Colonic mucosa (tissue), 4 donors: ENCODE data around the gene SLC17A3. TPM values are rescaled to one million over a fixed set of nuclear protein-coding genes. Genes with fewer than 3 reads are reported as not detected.

Source experiments
- DNase-seq: peaks from one replicate; pipeline ENCODE4 v3.0.0-alpha.2; 2020
- H3K27ac ChIP-seq: fragments of 200-600 bp; one replicate; pipeline ENCODE4 v1.8.0; 2021
- H3K27me3 ChIP-seq: fragments of 200-600 bp; one replicate; pipeline ENCODE4 v1.8.0; 2021
- H3K36me3 ChIP-seq: fragments of 200-600 bp; one replicate; pipeline ENCODE4 v1.8.0; 2021
- H3K4me1 ChIP-seq: fragments of 200-600 bp; one replicate; pipeline ENCODE4 v1.8.0; 2021; ENCODE audit warnings: mild to moderate bottlenecking
- H3K4me3 ChIP-seq: fragments of 200-600 bp; one replicate; pipeline ENCODE4 v1.8.0; 2021
- H3K9ac ChIP-seq, 2 donors: one replicate each; pipeline ENCODE4 v1.7.0; 2013; ENCODE audit warnings: control low read depth in 2 of 2, low read depth in 2 of 2, low read length in 2 of 2
- H3K9me3 ChIP-seq: fragments of 200-600 bp; one replicate; pipeline ENCODE4 v1.8.0; 2021
- CTCF ChIP-seq: fragments of 200-600 bp; IDR thresholded peaks from one replicate; pipeline ENCODE4 v1.8.0; 2022; ENCODE audit warnings: antibody characterized with exemption, mild to moderate bottlenecking
- intact Hi-C: fragments of 100-400 bp; cut with DNase I; formaldehyde crosslinking; loops from one replicate; pipeline ENCODE4 v1.14.1; 2022
- total RNA-seq, 2 donors: library from RNA; stranded (reverse); fragmentation: NEBNext Ultra II Directional in 1 of 2; extraction: Animal tissue kit (Norgen Biotek cat#: 25700) in 1 of 2; gene quantifications; one replicate each; pipeline ENCODE4 v1.2.1, GENCODE V29; 2021
- donor health status: healthy.
- donor health status: DM: no; HTN: no; CAD: no.
- donor health status: DM: no; HTN: no; CAD: no.

The SLC17A3 gene
- not detected for total RNA-seq

DNA sequence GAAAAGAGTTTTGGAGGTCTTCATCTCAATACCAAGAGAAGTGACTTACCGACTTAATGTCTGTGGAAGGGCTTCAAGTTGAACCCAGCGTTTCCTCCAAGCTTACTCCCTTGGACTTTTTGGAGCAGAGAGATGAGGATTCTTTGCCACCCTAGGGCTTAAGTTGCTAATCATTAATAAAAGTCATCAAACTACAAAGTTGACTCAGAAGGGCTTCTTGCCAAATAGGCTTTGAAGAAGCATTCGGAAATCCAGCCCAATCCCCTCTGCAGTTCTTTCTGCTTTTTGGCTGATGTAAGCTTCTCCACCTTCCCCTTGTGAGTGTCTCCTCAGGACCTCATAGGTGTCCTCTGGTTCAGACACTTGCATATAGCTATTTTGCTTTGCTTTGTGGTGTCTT is at the start of gene SLC17A3:
Gene SLC17A3, minus strand, starts transcription at position 126 of the 400 bp plus-strand sequence. CDS start 5,856 bp downstream, outside the sequence.
- H3K36me3 ChIP-seq, result no peaks in the 10 kb centered on the region
- no peak within 1 kb of the TSS for H3K4me3 ChIP-seq
- H3K9me3 ChIP-seq, result no peaks in the 10 kb centered on the region
- no peak for DNase-seq
- H3K9ac ChIP-seq, result no peak within 1 kb of the TSS
- no peaks in the 10 kb centered on the region for H3K27me3 ChIP-seq
- no peaks in the 10 kb centered on the region for H3K4me1 ChIP-seq
- no peak for TF ChIP-seq CTCF
- H3K27ac ChIP-seq, result no peak within 1 kb of the TSS
- intact Hi-C loops, result no loop called here

GRCh38 chr6:25922301-25922700 is 48.3 kb upstream of the SLC17A3 start:
- no peak for DNase-seq
- Histone ChIP-seq H3K27me3 (no peaks in the 10 kb centered on the region), H3K4me1 (no peaks in the 10 kb centered on the region), H3K9me3 (no peaks in the 10 kb centered on the region), H3K4me3 (no peak overlapping the region), H3K36me3 (no peaks in the 10 kb centered on the region), H3K9ac (no peak overlapping the region), H3K27ac (no peak overlapping the region)
- intact Hi-C loops, result no loop called here
- TF ChIP-seq CTCF, result no peak

GRCh38 chr6:25921525-25922203 is 47.6 kb upstream of the SLC17A3 start:
- H3K9me3 ChIP-seq, result no peaks in the 10 kb centered on the region

GRCh38 chr6:25919657-25920056 is 45.6 kb upstream of the SLC17A3 start:
- intact Hi-C loops, result no loop called here
- no peak overlapping the region for H3K27ac ChIP-seq
- no peak overlapping the region for H3K9ac ChIP-seq
- no peak for TF ChIP-seq CTCF
- H3K4me1 ChIP-seq, result no peaks in the 10 kb centered on the region
- no peaks in the 10 kb centered on the region for H3K27me3 ChIP-seq
- no peaks in the 10 kb centered on the region for H3K36me3 ChIP-seq
- H3K4me3 ChIP-seq, result no peak overlapping the region
- no peaks in the 10 kb centered on the region for H3K9me3 ChIP-seq
- DNase-seq, result no peak

More at GRCh38 chr6:25921525-25922203, 47.6 kb upstream of the SLC17A3 start:
- no peak for DNase-seq
- intact Hi-C loops, result no loop called here
- Histone ChIP-seq H3K27ac (no peak overlapping the region), H3K27me3 (no peaks in the 10 kb centered on the region), H3K4me3 (no peak overlapping the region), H3K36me3 (no peaks in the 10 kb centered on the region), H3K4me1 (no peaks in the 10 kb centered on the region), H3K9ac (no peak overlapping the region)
- TF ChIP-seq CTCF, result no peak

GRCh38 chr6:25918083-25918683 is 44.1 kb upstream of the SLC17A3 start:
- H3K9ac ChIP-seq, result no peak overlapping the region
- no peak overlapping the region for H3K27ac ChIP-seq
- H3K4me1 ChIP-seq, result no peaks in the 10 kb centered on the region
- no peaks in the 10 kb centered on the region for H3K36me3 ChIP-seq
- H3K27me3 ChIP-seq, result no peaks in the 10 kb centered on the region
- H3K9me3 ChIP-seq, result no peaks in the 10 kb centered on the region
- DNase-seq, result no peak
- intact Hi-C loops, result no loop called here
- TF ChIP-seq CTCF, result no peak
- no peak overlapping the region for H3K4me3 ChIP-seq
